GM18909 (cell line): ENCODE data around the gene CFAP99.

Experiments used
- ATAC-seq: cut with Tn5 transposase; IDR thresholded peaks from one replicate; pipeline ENCODE4 v1.9.1; 2021; ENCODE audit warnings: mild to moderate bottlenecking; ENCODE audit not compliant: unreplicated experiment, poor library complexity

Gene CFAP99

GRCh38 chr4:2443956-2444740 is 25.4 kb downstream of the CFAP99 start:
- no peak for ATAC-seq

DNA sequence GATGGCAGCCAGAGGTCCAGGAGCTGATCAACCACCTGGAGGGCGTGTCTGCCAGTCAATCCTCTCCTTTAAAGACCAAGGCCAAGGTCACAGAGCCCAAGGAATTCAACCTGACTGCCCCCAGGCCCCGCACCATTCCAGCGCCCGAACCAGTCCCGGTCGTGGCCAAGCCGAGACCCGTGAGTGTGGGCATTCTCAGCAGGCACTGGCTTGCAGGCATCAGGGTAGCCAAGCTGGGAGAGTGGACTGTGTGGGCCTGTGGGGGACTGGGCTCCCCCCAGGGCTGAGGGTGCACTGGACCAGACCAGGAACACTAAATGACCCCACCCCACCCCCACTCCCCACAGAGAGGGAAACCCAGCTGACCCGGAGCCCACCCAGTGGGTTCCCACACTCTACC is 26.4 kb downstream of the CFAP99 start:
- ATAC-seq, result no peak

GRCh38 chr4:2445571-2445970 is 26.8 kb downstream of the CFAP99 start:
- no peak for ATAC-seq

DNA sequence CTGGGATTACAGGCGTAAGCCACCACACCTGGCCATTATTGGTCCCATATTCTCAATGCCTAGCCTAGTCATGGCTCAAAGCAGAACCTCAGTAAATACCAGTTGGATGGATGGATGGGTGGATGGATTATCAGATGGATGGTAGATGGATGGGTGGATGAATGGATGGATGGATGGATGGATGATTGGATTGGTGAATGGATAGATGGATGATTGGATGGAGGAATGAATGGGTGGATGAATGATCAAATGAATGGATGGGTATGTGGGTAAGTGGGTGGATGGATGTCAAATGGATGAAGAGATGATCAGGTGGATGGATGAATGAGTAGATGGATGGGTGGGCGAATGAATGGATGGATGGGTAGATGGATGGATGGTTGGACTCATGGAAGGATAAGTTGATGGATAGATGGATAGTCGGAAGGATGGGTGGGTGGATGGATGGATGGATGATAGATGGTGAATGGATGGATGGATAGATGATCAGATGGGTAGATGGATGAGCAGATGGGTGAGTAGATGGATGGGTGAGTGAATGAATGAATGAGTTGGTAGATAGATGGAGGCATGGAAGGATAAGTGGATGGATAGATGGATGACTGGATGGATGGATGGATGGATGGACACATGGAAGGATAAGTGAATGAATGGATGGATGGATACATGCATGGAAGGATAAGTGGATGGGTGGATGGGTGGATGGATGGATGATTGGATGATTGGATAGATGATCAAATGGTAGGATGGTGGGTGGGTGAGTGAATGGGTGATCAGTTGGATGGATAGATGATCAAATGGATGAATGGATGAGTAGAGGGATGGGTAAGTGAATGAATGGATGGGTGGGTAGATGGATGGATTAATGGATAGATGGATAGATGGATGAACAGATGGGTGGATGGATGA is 28.2 kb downstream of the CFAP99 start:
- no peak for ATAC-seq

DNA sequence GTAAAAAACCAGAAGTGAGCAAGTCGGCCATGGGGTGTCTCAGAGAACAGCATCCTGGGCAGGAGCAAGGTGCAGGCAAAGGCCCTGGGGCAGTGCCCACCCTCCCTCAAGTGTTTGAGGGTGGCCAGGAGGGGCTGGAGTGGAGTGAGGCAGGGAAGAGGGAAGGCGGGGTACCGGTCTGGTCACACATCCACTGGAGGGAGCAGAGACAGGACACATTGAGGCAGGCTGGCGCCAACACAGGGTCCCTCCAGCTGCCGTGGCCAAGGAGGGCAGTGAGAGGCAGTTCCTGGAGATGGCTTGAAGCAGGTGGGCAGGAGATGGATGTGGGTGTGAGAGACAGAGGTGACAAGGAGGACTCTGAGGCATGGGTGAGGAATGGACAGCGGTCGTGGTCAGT is 29.8 kb downstream of the CFAP99 start:
- no peak for ATAC-seq

DNA sequence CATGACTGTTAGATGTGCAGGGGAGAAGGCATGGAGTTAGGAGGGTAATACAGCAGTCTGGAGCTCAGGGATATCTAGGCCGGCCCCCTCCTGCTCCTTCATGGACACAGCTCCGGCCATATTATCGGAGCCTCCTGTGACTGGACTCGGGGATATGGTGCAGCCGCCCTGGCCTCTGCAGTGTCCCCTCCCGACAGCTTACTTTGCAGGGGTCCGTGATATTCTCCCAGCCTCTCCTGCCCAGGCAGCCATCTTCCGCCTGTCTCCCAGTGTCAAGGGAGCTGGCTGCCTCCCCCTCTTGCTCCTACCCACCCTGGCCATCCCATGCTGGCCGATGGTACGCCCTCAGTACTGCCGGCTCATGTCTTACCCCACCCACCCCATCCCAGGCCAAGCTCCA is 30.3 kb downstream of the CFAP99 start:
- ATAC-seq, result no peak

DNA sequence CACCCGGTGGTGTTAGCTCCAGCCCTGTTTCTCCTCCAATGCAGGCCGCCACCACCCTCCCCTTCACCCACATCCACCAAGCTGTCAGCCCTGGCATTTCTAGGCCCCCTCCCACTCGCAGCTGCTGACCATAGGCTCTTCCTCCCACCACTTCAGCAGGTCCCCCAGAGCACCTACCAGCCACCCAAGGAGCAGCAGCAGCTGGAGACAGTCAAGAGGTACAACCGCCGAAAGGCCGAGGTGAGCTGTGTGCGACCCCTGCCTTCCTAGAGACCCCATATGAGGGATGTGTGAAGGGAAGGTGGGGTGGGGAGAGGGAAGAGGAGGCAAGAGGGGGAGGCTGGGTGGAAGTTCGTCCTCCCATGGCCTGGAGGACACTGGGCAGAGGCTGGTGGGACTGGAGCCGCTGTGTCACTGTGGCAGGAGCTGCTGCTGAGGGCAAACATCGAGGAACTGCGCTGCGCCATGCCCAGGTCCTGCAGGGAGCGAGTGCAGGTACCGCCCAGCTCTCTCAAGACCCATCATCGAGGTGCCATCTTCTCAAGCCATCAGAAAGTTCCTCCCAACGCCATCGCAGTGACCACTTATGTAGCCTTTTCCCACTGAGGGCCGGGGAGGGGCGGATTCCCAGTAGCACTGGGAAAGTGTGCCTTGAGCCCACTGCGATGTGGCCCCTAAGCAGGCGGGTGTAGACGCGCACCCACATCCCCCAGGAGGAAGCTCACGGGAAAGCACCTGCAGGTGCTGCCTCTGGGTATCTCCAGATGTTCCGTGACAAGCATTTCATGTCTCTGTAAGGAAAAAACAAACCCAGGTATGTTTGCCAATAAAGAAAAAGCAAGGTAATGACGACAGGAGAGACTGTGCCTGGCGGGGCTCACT is 31.0 kb downstream of the CFAP99 start:
- no peak for ATAC-seq

GRCh38 chr4:2450394-2451035 is 31.8 kb downstream of the CFAP99 start:
- no peak for ATAC-seq

GRCh38 chr4:2451036-2451520 is 32.3 kb downstream of the CFAP99 start:
- no peak for ATAC-seq

- ATAC-seq, result no peak
Observed at GRCh38 chr4:2451821-2452785, 33.3 kb downstream of the CFAP99 start.

GRCh38 chr4:2457481-2458295 is 38.9 kb downstream of the CFAP99 start:
- ATAC-seq, result no peak

GRCh38 chr4:2458546-2459491 is 40.1 kb downstream of the CFAP99 start:
- ATAC-seq, result no peak

DNA sequence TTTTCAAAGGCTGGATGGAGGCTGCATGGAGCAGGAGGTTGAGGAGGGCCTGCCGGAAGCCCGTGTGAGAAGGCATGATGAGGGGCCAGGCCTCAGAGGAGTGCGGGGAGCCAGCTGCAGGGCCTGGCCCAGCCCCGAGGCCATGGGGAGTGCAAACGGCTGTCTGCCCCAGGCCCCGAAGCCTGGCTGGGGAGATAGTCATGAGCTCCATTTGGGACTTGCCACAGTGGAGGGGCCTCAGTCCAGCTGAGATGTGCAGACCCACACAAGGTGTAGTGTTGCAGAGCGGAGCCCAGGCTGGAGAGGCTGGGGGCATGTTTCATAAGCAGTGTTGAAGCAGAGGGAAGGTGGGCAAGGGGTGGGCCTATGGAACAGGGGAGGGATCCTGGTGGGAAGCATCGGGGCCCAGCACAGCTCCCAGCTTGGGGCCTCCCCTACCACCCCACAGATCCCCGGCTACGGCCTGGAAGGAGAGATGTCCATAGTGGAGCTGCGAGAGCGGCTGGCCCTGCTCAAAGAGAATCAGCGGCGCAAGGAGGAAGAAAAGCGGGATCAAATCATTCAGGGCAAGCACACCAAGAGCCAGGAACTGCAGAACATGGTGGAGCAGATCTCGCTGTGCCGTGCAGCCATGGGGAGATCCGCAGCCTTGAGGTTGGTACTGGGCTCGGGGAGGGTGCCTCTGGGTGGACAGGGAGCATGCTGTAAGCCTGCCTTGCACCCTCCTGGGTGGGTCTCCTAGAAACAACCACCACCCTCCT is 41.0 kb downstream of the CFAP99 start:
- ATAC-seq, result no peak

DNA sequence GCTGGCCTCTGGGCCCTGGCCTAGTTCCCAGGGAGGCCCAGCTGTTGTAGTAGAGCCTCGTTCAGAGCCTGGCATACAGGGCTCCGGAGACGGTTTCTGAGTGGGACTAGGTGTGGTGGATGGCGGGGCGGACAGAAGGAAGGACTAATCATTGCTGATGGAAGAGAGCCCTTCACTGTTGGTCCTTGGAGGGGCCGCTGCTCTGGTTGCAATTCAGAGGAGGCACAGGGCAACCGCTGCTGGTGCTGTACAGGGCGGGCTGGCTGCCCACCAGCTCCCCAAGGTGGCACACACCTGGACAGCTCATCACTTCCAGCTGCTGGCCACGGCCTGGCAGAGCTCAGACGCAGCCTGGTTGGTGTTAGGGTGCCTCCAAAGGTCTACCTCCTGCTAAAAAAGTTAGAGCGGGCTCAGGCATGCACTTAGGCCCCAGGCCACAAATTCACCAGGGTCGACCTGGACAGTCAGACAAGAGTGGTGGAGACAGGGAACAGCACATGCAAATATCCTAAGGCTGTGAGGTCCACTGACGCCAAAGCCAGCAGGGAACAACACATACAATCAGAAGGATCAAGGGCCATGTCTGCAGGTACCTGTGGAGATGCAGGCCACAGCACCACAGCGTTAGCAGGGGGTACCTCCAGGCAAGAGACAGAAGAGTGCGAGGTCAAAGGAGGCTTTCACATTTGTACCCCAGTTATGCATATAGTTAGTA is 42.6 kb downstream of the CFAP99 start:
- ATAC-seq, result no peak

- peak; percentile 80 for ATAC-seq
Observed at GRCh38 chr4:2462218-2462991, 43.6 kb downstream of the CFAP99 start.
